GM23338 (cell line): ENCODE measurements around the gene KCNK1. TPM values are rescaled to one million over a fixed set of nuclear protein-coding genes. Genes with fewer than 3 reads are reported as not detected.

ENCODE experiments used
- ATAC-seq: fragments of 200-7000 bp; cut with Tn5 transposase; 3 replicates; pipeline ENCODE4 v1.9.1; 2020
- DNase-seq: peaks from one replicate; pipeline ENCODE4 v3.0.0-alpha.2; 2015; ENCODE audit warnings: low spot score
- H2AFZ ChIP-seq: fragments of 200-600 bp; sonication (generic); 2 replicates; pipeline ENCODE4 v1.8.0; 2016; ENCODE audit warnings: antibody characterized with exemption, mild to moderate bottlenecking, moderate library complexity
- H3F3A ChIP-seq: fragments of 200-600 bp; sonication (generic); replicated peaks from 2 replicates; pipeline ENCODE4 v1.8.0; 2017; ENCODE audit warnings: antibody characterized with exemption, mixed run types, low read depth
- H3K27ac ChIP-seq: fragments of 200-600 bp; sonication (generic); 2 replicates; pipeline ENCODE4 v1.6.1; 2016; ENCODE audit warnings: low read depth
- H3K27me3 ChIP-seq: fragments of 200-600 bp; sonication (generic); 2 replicates; pipeline ENCODE4 v1.8.0; 2016; ENCODE audit warnings: mild to moderate bottlenecking, mixed run types, moderate library complexity; ENCODE audit not compliant: insufficient read depth
- H3K36me3 ChIP-seq: fragments of 200-600 bp; sonication (generic); 2 replicates; pipeline ENCODE4 v1.8.0; 2016; ENCODE audit warnings: mild to moderate bottlenecking; ENCODE audit not compliant: insufficient read depth
- H3K4me1 ChIP-seq: fragments of 200-600 bp; sonication (generic); 2 replicates; pipeline ENCODE4 v1.8.0; 2016; ENCODE audit warnings: mild to moderate bottlenecking, moderate library complexity; ENCODE audit not compliant: insufficient read depth
- H3K4me2 ChIP-seq: fragments of 200-600 bp; sonication (generic); 2 replicates; pipeline ENCODE4 v1.7.1; 2017; ENCODE audit warnings: mixed run types
- H3K4me3 ChIP-seq: fragments of 200-600 bp; sonication (generic); 2 replicates; pipeline ENCODE4 v1.6.1; 2016; ENCODE audit warnings: mixed run types
- H3K79me2 ChIP-seq: fragments of 200-600 bp; sonication (generic); replicated peaks from 2 replicates; pipeline ENCODE4 v1.8.0; 2017; ENCODE audit warnings: mild to moderate bottlenecking; ENCODE audit not compliant: insufficient read depth
- H3K9me2 ChIP-seq: fragments of 200-600 bp; sonication (generic); 2 replicates; pipeline ENCODE4 v1.8.0; 2017; ENCODE audit not compliant: insufficient read depth
- H4K20me1 ChIP-seq: fragments of 200-600 bp; sonication (generic); replicated peaks from 2 replicates; pipeline ENCODE4 v1.8.0; 2017; ENCODE audit warnings: mild to moderate bottlenecking; ENCODE audit not compliant: insufficient read depth
- H3K27ac Mint-ChIP-seq: 2 replicates; pipeline ENCODE4 v1.8.0; 2020; ENCODE audit warnings: inconsistent platforms, mild to moderate bottlenecking, moderate library complexity, mixed read lengths
- H3K27me3 Mint-ChIP-seq: 3 replicates; pipeline ENCODE4 v1.8.0; 2022; ENCODE audit warnings: low read depth, mild to moderate bottlenecking, moderate library complexity, mixed read lengths, inconsistent platforms; ENCODE audit not compliant: insufficient read depth, poor library complexity
- H3K36me3 Mint-ChIP-seq: 3 replicates; pipeline ENCODE4 v1.8.0; 2021; ENCODE audit warnings: low read depth, mild to moderate bottlenecking, inconsistent platforms, moderate library complexity, mixed read lengths
- H3K4me1 Mint-ChIP-seq: 3 replicates; pipeline ENCODE4 v1.8.0; 2020; ENCODE audit warnings: mild to moderate bottlenecking, inconsistent platforms, mixed read lengths
- H3K4me3 Mint-ChIP-seq: 3 replicates; pipeline ENCODE4 v1.8.0; 2021; ENCODE audit warnings: moderate library complexity, mild to moderate bottlenecking, inconsistent platforms, mixed read lengths
- H3K9me3 Mint-ChIP-seq: 3 replicates; pipeline ENCODE4 v1.8.0; 2020; ENCODE audit warnings: moderate library complexity, mild to moderate bottlenecking, inconsistent platforms, mixed read lengths
- CREB1 ChIP-seq: fragments of 250-450 bp; sonication (Bioruptor Pico); IDR thresholded peaks from 2 replicates; pipeline ENCODE4 v1.5.0; 2020; ENCODE audit warnings: low read depth, mild to moderate bottlenecking, moderate library complexity
- EZH2 ChIP-seq: fragments of 200-600 bp; sonication (generic); IDR thresholded peaks from one replicate; pipeline ENCODE4 v1.8.0; 2017; ENCODE audit warnings: antibody characterized with exemption, mild to moderate bottlenecking, low read depth; ENCODE audit not compliant: unreplicated experiment
- EZH2phosphoT487 ChIP-seq: fragments of 200-600 bp; sonication (generic); IDR thresholded peaks from one replicate; pipeline ENCODE4 v1.8.1; 2018; ENCODE audit warnings: antibody characterized with exemption; ENCODE audit not compliant: unreplicated experiment
- JUNB ChIP-seq: IDR thresholded peaks from one replicate; pipeline ENCODE4 v1.6.1; 2016; ENCODE audit warnings: antibody characterized with exemption; ENCODE audit not compliant: unreplicated experiment
- NANOG ChIP-seq: IDR thresholded peaks from 2 replicates; pipeline ENCODE4 v1.6.1; 2016; ENCODE audit warnings: antibody characterized with exemption, borderline replicate concordance
- POLR2AphosphoS5 ChIP-seq: IDR thresholded peaks from 2 replicates; pipeline ENCODE4 v1.6.1; 2016; ENCODE audit warnings: antibody characterized with exemption, low read depth
- STAT1 ChIP-seq: IDR thresholded peaks from one replicate; pipeline ENCODE4 v1.6.1; 2016; ENCODE audit warnings: antibody characterized with exemption; ENCODE audit not compliant: unreplicated experiment
- ZNF114 ChIP-seq: fragments of 250-450 bp; sonication (Bioruptor Pico); IDR thresholded peaks from 2 replicates; pipeline ENCODE4 v1.5.0; 2020; ENCODE audit warnings: mild to moderate bottlenecking, moderate library complexity
- ZNF331 ChIP-seq: fragments of 250-450 bp; sonication (Bioruptor Pico); IDR thresholded peaks from 2 replicates; pipeline ENCODE4 v1.5.0; 2020; ENCODE audit warnings: low read depth, mild to moderate bottlenecking, moderate library complexity
- polyA plus RNA-seq: library from polyadenylated mRNA; unstranded; fragments of >200 nt; fragmentation: Nextera tagmentation; extraction: Ambion mirVana; gene quantifications from 2 replicates; pipeline ENCODE4 v1.2.1, GENCODE V29; 2016
- total RNA-seq: library from RNA; depleted of rRNA; stranded (reverse); fragments of >200 nt; shearing (Covaris generic); gene quantifications from 2 replicates; pipeline ENCODE4 v1.2.3, GENCODE V29; 2014
- TF ChIP-seq, protein P1 (sequence below), 2 experiments: fragments of 200-600 bp in 1 of 2; sonication (generic) in 1 of 2; conservative IDR thresholded peaks; 2 replicates each; pipeline versions ENCODE4 v1.5.1 to v1.6.1; 2016 to 2017; ENCODE audit warnings: antibody characterized with exemption in 2 of 2, low read depth in 2 of 2, mild to moderate bottlenecking in 2 of 2, moderate library complexity in 1 of 2
- TF ChIP-seq, protein P2 (sequence below): IDR thresholded peaks from one replicate; pipeline ENCODE4 v1.6.1; 2018; ENCODE audit warnings: antibody characterized with exemption; ENCODE audit not compliant: unreplicated experiment
- TF ChIP-seq, protein P3 (sequence below): IDR thresholded peaks from 2 replicates; pipeline ENCODE4 v1.6.1; 2016; ENCODE audit warnings: antibody characterized with exemption
- TF ChIP-seq, protein P4 (sequence below): fragments of 250-450 bp; sonication (Bioruptor Pico); IDR thresholded peaks from 2 replicates; pipeline ENCODE4 v1.5.0; 2020; ENCODE audit warnings: mild to moderate bottlenecking, moderate library complexity

Gene KCNK1
- total and polyA plus RNA-seq, 2 experiments from 2014 or later: 10.1 to 12.7 TPM

DNA sequence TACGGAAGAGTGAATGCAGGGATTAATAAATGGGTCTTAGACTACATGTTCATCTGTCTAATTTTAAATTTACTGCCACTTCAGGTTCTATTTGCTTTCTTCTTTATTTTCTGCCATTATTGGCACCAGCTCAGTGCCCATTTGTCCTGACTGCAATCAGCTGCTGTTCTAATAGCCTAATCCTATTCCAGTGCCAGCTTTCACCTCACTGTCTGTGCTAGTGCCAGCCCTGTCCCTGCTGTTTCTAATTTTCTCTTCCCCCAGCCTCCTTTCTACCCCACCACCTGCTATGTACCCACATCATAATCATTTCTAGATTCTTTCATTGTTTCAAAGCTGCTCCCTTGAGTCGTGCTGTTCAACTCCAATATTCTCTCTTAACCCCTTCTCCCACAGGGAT lies 86.4 kb downstream of the KCNK1 start:
- H3K27me3 Mint-ChIP-seq: no peaks in the 10 kb centered on the region
- no peak for TF ChIP-seq POLR2AphosphoS5
- TF ChIP-seq, protein P1, sequence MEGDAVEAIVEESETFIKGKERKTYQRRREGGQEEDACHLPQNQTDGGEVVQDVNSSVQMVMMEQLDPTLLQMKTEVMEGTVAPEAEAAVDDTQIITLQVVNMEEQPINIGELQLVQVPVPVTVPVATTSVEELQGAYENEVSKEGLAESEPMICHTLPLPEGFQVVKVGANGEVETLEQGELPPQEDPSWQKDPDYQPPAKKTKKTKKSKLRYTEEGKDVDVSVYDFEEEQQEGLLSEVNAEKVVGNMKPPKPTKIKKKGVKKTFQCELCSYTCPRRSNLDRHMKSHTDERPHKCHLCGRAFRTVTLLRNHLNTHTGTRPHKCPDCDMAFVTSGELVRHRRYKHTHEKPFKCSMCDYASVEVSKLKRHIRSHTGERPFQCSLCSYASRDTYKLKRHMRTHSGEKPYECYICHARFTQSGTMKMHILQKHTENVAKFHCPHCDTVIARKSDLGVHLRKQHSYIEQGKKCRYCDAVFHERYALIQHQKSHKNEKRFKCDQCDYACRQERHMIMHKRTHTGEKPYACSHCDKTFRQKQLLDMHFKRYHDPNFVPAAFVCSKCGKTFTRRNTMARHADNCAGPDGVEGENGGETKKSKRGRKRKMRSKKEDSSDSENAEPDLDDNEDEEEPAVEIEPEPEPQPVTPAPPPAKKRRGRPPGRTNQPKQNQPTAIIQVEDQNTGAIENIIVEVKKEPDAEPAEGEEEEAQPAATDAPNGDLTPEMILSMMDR (conservative IDR thresholded peaks at IDR 0.05; ENCODE audit: low read depth in 2 of 2): no peak
- no peak for TF ChIP-seq EZH2
- no peak for TF ChIP-seq CREB1 (CRISPR knock-in tag)
- TF ChIP-seq ZNF331 (CRISPR knock-in tag): no peak
- TF ChIP-seq EZH2phosphoT487: no peak
- no peak for TF ChIP-seq NANOG
- TF ChIP-seq, protein P2, sequence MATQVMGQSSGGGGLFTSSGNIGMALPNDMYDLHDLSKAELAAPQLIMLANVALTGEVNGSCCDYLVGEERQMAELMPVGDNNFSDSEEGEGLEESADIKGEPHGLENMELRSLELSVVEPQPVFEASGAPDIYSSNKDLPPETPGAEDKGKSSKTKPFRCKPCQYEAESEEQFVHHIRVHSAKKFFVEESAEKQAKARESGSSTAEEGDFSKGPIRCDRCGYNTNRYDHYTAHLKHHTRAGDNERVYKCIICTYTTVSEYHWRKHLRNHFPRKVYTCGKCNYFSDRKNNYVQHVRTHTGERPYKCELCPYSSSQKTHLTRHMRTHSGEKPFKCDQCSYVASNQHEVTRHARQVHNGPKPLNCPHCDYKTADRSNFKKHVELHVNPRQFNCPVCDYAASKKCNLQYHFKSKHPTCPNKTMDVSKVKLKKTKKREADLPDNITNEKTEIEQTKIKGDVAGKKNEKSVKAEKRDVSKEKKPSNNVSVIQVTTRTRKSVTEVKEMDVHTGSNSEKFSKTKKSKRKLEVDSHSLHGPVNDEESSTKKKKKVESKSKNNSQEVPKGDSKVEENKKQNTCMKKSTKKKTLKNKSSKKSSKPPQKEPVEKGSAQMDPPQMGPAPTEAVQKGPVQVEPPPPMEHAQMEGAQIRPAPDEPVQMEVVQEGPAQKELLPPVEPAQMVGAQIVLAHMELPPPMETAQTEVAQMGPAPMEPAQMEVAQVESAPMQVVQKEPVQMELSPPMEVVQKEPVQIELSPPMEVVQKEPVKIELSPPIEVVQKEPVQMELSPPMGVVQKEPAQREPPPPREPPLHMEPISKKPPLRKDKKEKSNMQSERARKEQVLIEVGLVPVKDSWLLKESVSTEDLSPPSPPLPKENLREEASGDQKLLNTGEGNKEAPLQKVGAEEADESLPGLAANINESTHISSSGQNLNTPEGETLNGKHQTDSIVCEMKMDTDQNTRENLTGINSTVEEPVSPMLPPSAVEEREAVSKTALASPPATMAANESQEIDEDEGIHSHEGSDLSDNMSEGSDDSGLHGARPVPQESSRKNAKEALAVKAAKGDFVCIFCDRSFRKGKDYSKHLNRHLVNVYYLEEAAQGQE: no peak
- TF ChIP-seq, protein P3, sequence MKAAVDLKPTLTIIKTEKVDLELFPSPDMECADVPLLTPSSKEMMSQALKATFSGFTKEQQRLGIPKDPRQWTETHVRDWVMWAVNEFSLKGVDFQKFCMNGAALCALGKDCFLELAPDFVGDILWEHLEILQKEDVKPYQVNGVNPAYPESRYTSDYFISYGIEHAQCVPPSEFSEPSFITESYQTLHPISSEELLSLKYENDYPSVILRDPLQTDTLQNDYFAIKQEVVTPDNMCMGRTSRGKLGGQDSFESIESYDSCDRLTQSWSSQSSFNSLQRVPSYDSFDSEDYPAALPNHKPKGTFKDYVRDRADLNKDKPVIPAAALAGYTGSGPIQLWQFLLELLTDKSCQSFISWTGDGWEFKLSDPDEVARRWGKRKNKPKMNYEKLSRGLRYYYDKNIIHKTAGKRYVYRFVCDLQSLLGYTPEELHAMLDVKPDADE: no peak
- TF ChIP-seq STAT1: no peak
- no peak for TF ChIP-seq JUNB
- TF ChIP-seq, protein P4, sequence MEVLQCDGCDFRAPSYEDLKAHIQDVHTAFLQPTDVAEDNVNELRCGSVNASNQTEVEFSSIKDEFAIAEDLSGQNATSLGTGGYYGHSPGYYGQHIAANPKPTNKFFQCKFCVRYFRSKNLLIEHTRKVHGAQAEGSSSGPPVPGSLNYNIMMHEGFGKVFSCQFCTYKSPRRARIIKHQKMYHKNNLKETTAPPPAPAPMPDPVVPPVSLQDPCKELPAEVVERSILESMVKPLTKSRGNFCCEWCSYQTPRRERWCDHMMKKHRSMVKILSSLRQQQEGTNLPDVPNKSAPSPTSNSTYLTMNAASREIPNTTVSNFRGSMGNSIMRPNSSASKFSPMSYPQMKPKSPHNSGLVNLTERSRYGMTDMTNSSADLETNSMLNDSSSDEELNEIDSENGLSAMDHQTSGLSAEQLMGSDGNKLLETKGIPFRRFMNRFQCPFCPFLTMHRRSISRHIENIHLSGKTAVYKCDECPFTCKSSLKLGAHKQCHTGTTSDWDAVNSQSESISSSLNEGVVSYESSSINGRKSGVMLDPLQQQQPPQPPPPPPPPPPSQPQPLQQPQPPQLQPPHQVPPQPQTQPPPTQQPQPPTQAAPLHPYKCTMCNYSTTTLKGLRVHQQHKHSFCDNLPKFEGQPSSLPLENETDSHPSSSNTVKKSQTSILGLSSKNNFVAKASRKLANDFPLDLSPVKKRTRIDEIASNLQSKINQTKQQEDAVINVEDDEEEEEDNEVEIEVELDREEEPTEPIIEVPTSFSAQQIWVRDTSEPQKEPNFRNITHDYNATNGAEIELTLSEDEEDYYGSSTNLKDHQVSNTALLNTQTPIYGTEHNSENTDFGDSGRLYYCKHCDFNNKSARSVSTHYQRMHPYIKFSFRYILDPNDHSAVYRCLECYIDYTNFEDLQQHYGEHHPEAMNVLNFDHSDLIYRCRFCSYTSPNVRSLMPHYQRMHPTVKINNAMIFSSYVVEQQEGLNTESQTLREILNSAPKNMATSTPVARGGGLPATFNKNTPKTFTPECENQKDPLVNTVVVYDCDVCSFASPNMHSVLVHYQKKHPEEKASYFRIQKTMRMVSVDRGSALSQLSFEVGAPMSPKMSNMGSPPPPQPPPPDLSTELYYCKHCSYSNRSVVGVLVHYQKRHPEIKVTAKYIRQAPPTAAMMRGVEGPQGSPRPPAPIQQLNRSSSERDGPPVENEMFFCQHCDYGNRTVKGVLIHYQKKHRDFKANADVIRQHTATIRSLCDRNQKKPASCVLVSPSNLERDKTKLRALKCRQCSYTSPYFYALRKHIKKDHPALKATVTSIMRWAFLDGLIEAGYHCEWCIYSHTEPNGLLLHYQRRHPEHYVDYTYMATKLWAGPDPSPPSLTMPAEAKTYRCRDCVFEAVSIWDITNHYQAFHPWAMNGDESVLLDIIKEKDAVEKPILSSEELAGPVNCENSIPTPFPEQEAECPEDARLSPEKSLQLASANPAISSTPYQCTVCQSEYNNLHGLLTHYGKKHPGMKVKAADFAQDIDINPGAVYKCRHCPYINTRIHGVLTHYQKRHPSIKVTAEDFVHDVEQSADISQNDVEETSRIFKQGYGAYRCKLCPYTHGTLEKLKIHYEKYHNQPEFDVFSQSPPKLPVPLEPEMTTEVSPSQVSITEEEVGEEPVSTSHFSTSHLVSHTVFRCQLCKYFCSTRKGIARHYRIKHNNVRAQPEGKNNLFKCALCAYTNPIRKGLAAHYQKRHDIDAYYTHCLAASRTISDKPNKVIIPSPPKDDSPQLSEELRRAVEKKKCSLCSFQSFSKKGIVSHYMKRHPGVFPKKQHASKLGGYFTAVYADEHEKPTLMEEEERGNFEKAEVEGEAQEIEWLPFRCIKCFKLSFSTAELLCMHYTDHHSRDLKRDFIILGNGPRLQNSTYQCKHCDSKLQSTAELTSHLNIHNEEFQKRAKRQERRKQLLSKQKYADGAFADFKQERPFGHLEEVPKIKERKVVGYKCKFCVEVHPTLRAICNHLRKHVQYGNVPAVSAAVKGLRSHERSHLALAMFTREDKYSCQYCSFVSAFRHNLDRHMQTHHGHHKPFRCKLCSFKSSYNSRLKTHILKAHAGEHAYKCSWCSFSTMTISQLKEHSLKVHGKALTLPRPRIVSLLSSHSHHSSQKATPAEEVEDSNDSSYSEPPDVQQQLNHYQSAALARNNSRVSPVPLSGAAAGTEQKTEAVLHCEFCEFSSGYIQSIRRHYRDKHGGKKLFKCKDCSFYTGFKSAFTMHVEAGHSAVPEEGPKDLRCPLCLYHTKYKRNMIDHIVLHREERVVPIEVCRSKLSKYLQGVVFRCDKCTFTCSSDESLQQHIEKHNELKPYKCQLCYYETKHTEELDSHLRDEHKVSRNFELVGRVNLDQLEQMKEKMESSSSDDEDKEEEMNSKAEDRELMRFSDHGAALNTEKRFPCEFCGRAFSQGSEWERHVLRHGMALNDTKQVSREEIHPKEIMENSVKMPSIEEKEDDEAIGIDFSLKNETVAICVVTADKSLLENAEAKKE: no peak
- TF ChIP-seq ZNF114 (CRISPR knock-in tag): no peak
- no peaks in the 10 kb centered on the region for H3K9me3 Mint-ChIP-seq
- Histone ChIP-seq H3K4me2 (no peak overlapping the region), H3K4me3 (no peak overlapping the region), H3K27ac (no peak overlapping the region), H3F3A (no peaks in the 10 kb centered on the region), H4K20me1 (no peaks in the 10 kb centered on the region), H3K79me2 (no peaks in the 10 kb centered on the region), H2AFZ (no peak overlapping the region), H3K9me2 (no peaks in the 10 kb centered on the region), H3K4me1 (0 out of 2 replicates have a peak, but pooled peaks cover 4% of the 10 kb centered on the region), H3K27me3 (no peaks in the 10 kb centered on the region), H3K36me3 (no peaks in the 10 kb centered on the region)
- H3K4me3 Mint-ChIP-seq: no peak overlapping the region
- ATAC-seq: no peak
- H3K27ac Mint-ChIP-seq: no peak overlapping the region
- H3K36me3 Mint-ChIP-seq: no peaks in the 10 kb centered on the region; the same call in 2 of the 3 replicates
- H3K4me1 Mint-ChIP-seq: peaks cover 6% of the 10 kb centered on the region
- DNase-seq: no peak
